Skeletal muscle tissue (tissue), 4 donors: ENCODE data around the gene RBKS. TPM values are rescaled to one million over a fixed set of nuclear protein-coding genes. Genes with fewer than 3 reads are reported as not detected.

Experiments
- H3K27ac ChIP-seq: one replicate; pipeline ENCODE4 v1.7.0; 2013; ENCODE audit warnings: mild to moderate bottlenecking, low read depth, low read length, inconsistent platforms
- H3K27me3 ChIP-seq, 3 donors: one replicate each; pipeline ENCODE4 v1.7.0; 2013; ENCODE audit warnings: low read length in 3 of 3; ENCODE audit not compliant: control insufficient read depth in 3 of 3, insufficient read depth in 3 of 3
- H3K36me3 ChIP-seq, 3 donors: one replicate each; pipeline ENCODE4 v1.7.0; 2013; ENCODE audit warnings: low read length in 3 of 3; ENCODE audit not compliant: control insufficient read depth in 3 of 3, insufficient read depth in 3 of 3
- H3K4me1 ChIP-seq, 3 donors: one replicate each; pipeline ENCODE4 v1.7.0; 2013; ENCODE audit warnings: low read length in 3 of 3, mild to moderate bottlenecking in 3 of 3; ENCODE audit not compliant: control insufficient read depth in 3 of 3, insufficient read depth in 3 of 3
- H3K4me3 ChIP-seq, 3 donors: one replicate each; pipeline ENCODE4 v1.7.0; 2013; ENCODE audit warnings: low read length in 3 of 3
- H3K9ac ChIP-seq, 3 donors: one replicate each; pipeline ENCODE4 v1.7.0; 2013; ENCODE audit warnings: low read length in 3 of 3, mild to moderate bottlenecking in 3 of 3, moderate library complexity in 2 of 3, low read depth in 1 of 3
- H3K9me3 ChIP-seq, 3 donors: one replicate each; pipeline ENCODE4 v1.7.0; 2013; ENCODE audit warnings: low read length in 3 of 3; ENCODE audit not compliant: control insufficient read depth in 3 of 3
- total RNA-seq: library from RNA; depleted of rRNA; stranded (reverse); fragments of >200 nt; gene quantifications from one replicate; pipeline ENCODE4 v1.2.3, GENCODE V29; 2014
- donor health status: Osteomylitis.

Gene RBKS
- total RNA-seq, 1 donor from 2014 or later = 2.1 TPM

- Histone ChIP-seq H3K4me1 (peaks cover 23 to 35% (median 30%) of the 10 kb centered on the region in 3 donors), H3K9me3 (no peaks in the 10 kb centered on the region)
Measured at GRCh38 chr2:27779417-27780055, 110.7 kb downstream of the RBKS start.

GRCh38 chr2:27776696-27777095, 113.5 kb downstream of the RBKS start:
- Histone ChIP-seq H3K27me3 (no peaks in the 10 kb centered on the region), H3K4me3 (no peak overlapping the region), H3K9me3 (no peaks in the 10 kb centered on the region), H3K27ac (no peak overlapping the region), H3K9ac (no peak overlapping the region), H3K36me3 (peaks cover 0 to 27% (median 13%) of the 10 kb centered on the region in 3 donors), H3K4me1 (peaks cover 35 to 56% (median 47%) of the 10 kb centered on the region in 3 donors)

More at GRCh38 chr2:27779417-27780055, 110.7 kb downstream of the RBKS start:
- Histone ChIP-seq H3K36me3 (peaks cover 0 to 26% (median 13%) of the 10 kb centered on the region in 3 donors), H3K4me3 (no peak overlapping the region), H3K9ac (peak overlapping the region in 1 of 3 donors; percentile 3), H3K27ac (peak overlapping the region; percentile 46), H3K27me3 (no peaks in the 10 kb centered on the region)

DNA sequence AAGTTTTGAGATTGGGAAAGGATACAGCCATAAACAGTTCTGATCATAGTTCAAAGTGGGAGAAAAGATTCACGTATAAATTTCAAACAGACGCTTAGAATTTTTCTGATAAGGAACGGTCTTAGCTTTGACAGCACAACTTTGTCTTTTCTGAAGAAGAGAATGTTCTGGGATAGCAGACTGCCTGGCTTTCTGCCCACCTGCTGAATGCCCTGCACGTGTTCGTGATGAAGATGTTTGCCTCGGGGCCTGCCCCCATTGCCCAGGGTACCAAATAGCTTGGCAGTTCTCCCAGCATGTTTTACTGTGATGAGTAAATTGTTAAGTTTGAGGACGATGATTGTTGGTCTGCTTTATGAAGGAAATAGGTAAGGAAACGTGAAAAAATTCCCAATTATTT, 114.1 kb downstream of the RBKS start:
- no peak overlapping the region for H3K4me3 ChIP-seq
- H3K4me1 ChIP-seq = peaks cover 34 to 50% (median 46%) of the 10 kb centered on the region in 3 donors
- H3K36me3 ChIP-seq = peaks cover 0 to 27% (median 13%) of the 10 kb centered on the region in 3 donors

GRCh38 chr2:27773959-27774358, 116.2 kb downstream of the RBKS start:
- H3K9ac ChIP-seq = no peak overlapping the region
- no peaks in the 10 kb centered on the region for H3K27me3 ChIP-seq
- H3K27ac ChIP-seq = no peak overlapping the region
- H3K4me1 ChIP-seq = peaks cover 27 to 41% (median 34%) of the 10 kb centered on the region in 3 donors
- no peaks in the 10 kb centered on the region for H3K9me3 ChIP-seq
- no peak overlapping the region for H3K4me3 ChIP-seq
- peaks cover 0 to 19% (median 13%) of the 10 kb centered on the region in 3 donors for H3K36me3 ChIP-seq

More for the DNA sequence above, 114.1 kb downstream of the RBKS start:
- Histone ChIP-seq H3K9me3 (no peaks in the 10 kb centered on the region), H3K9ac (peak overlapping the region in 1 of 3 donors; percentile 27), H3K27ac (no peak overlapping the region), H3K27me3 (no peaks in the 10 kb centered on the region)

DNA sequence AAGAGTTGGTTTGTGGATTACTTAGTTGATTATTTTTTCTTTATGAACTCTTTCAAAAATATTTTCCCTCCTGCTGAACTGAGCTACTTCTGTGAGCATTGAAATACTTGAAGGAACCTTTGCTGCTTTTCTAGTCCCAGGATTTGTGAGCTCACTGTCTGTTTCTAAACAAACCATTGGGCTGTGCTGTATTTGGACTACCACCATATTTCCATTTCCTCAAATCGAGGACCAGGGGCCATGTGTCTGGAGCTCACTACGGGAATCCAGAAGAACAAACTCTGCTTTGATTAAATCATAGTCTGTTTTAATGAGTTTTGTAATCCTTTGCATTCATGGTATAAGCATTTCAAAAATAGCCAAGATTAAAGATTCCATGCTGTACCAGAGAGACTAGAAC, 117.4 kb downstream of the RBKS start:
- H3K27me3 ChIP-seq = peaks cover 0 to 4% (median 0%) of the 10 kb centered on the region in 3 donors
- peaks cover 0 to 18% (median 13%) of the 10 kb centered on the region in 3 donors for H3K36me3 ChIP-seq
- peak overlapping the region; percentile 93 to 97 (median 95) for H3K4me3 ChIP-seq
- H3K4me1 ChIP-seq = peaks cover 24 to 37% (median 30%) of the 10 kb centered on the region in 3 donors
- no peaks in the 10 kb centered on the region for H3K9me3 ChIP-seq
- H3K27ac ChIP-seq = no peak overlapping the region
- H3K9ac ChIP-seq = peak overlapping the region; percentile 89 to 96 (median 95)

- H3K27me3 ChIP-seq = peaks cover 0 to 4% (median 0%) of the 10 kb centered on the region in 3 donors
- peak within 1 kb of the TSS; percentile 93 to 97 (median 95) for H3K4me3 ChIP-seq
- H3K36me3 ChIP-seq = peaks cover 0 to 13% (median 12%) of the 10 kb centered on the region in 3 donors
- H3K27ac ChIP-seq = peak within 1 kb of the TSS; percentile 92
- peak within 1 kb of the TSS; percentile 89 to 96 (median 95) for H3K9ac ChIP-seq
- peaks cover 22 to 37% (median 30%) of the 10 kb centered on the region in 3 donors for H3K4me1 ChIP-seq
- no peaks in the 10 kb centered on the region for H3K9me3 ChIP-seq
Measured at GRCh38 chr2:27771548-27772335, 118.4 kb downstream of the RBKS start, which contains the start of gene MRPL33. Gene MRPL33, plus strand, starts transcription at chr2:27771719. Its CDS starts 59 bp downstream, at chr2:27771778.

GRCh38 chr2:27771202-27771547, 119.0 kb downstream of the RBKS start:
- Histone ChIP-seq H3K36me3 (peaks cover 0 to 7% (median 7%) of the 10 kb centered on the region in 3 donors), H3K9me3 (no peaks in the 10 kb centered on the region), H3K27ac (peak overlapping the region; percentile 92), H3K27me3 (peaks cover 0 to 4% (median 0%) of the 10 kb centered on the region in 3 donors), H3K4me1 (peaks cover 22 to 34% (median 27%) of the 10 kb centered on the region in 3 donors), H3K4me3 (peak overlapping the region; percentile 93 to 97 (median 95)), H3K9ac (peak overlapping the region; percentile 89 to 96 (median 95))

GRCh38 chr2:27766287-27766661, 123.9 kb downstream of the RBKS start:
- peak overlapping the region in 1 of 3 donors; percentile 45 for H3K9ac ChIP-seq
- no peaks in the 10 kb centered on the region for H3K36me3 ChIP-seq
- peak overlapping the region; percentile 53 to 73 (median 65) for H3K4me3 ChIP-seq
- H3K4me1 ChIP-seq = peaks cover 5 to 12% (median 7%) of the 10 kb centered on the region in 3 donors
- H3K9me3 ChIP-seq = no peaks in the 10 kb centered on the region
- H3K27me3 ChIP-seq = peaks cover 0 to 4% (median 0%) of the 10 kb centered on the region in 3 donors
- H3K27ac ChIP-seq = no peak overlapping the region

DNA sequence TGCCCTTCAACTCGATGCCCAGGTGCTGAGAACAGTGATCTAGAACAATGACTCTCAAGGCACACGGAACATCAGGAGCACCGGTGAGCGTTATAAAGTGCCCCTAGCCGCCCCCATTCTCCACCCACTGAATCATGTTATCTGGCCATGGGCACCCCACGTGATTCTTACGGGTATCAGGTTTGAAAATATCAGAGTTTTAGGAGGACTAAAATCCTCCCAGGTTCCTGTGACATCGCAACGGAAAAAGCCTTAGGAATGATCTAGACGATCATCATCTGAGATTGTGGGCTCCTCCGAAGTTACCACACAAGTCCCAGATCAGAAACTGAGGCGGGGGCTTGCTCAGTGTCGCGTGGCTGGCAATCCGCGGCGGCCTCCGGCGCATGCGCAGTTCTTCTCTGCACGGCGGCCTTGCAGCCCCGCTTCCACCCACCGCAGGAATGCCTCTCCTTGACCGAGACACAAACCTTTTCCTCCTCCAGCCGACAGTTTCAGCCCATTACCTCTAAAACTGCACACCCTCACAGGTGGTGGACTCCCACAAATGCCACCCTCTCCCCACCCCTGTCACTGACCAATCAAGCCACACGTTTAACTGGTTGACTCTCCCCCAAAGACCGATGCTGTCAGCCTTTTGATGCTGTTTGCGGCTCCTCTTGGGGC, 124.4 kb downstream of the RBKS start:
- Histone ChIP-seq H3K9me3 (no peaks in the 10 kb centered on the region), H3K9ac (peak overlapping the region; percentile 17 to 73 (median 54)), H3K27me3 (peaks cover 0 to 4% (median 0%) of the 10 kb centered on the region in 3 donors), H3K36me3 (no peaks in the 10 kb centered on the region), H3K4me3 (peak overlapping the region; percentile 53 to 73 (median 65)), H3K27ac (no peak overlapping the region), H3K4me1 (peaks cover 3 to 12% (median 5%) of the 10 kb centered on the region in 3 donors)
